Measurements from ENCODE around the gene IFRD1.
"Not testable (repeated sequence)": the region's sequence is repeated elsewhere in the genome, so short reads cannot be mapped to it uniquely, and the experiment has no call there.

IFRD1 gene

GRCh38 chr7:112512451-112513210 lies 62.4 kb downstream of the IFRD1 start:
- no peak overlapping the region for H3K4me3 ChIP-seq (ENCODE audit: low read depth, low read length)

DNA sequence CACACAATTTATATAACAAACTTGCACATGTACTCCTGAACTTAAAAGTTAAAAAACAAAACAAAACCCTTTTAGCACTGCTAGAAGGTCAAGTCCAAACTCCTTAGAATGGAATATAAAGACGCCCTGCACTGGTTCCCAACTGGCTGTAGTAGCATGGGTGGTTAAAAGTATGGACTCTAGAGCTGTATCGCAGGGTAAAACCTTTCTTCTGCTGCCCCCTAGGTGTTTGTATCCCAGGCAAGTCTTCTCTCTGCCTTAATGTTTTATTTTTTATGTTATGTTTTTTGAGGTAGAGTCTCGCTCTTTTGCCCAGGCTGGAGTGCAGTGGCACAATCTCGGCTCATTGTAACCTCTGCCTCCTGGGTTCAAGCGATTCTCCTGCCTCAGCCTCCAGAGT lies 65.7 kb downstream of the IFRD1 start:
- no peak overlapping the region for H3K4me3 ChIP-seq (ENCODE audit: low read depth, low read length)

GRCh38 chr7:112516418-112516817 lies 66.2 kb downstream of the IFRD1 start:
- not testable (repeated sequence) for H3K4me3 ChIP-seq (ENCODE audit: low read depth, low read length)

DNA sequence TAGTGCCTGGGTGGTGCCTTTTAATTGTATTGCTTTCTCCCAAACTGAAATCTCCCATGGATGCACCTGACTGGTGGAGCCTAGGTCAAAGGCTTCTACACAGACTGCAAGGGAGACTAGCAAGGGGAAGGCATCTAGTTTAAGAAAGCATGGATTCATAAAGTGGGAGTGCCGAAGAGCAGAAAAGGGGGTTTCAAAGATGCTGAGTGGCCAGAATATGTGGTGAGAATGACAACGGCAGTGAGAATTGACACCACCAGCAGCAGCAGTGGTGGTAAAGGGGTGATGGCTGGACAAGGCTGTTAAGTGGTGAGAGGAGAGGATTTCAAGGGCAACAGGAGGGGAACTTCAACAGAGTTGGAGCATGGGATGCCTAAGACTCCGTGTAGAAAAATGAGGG lies 67.2 kb downstream of the IFRD1 start:
- no peak overlapping the region for H3K4me3 ChIP-seq (ENCODE audit: low read depth, low read length)

DNA sequence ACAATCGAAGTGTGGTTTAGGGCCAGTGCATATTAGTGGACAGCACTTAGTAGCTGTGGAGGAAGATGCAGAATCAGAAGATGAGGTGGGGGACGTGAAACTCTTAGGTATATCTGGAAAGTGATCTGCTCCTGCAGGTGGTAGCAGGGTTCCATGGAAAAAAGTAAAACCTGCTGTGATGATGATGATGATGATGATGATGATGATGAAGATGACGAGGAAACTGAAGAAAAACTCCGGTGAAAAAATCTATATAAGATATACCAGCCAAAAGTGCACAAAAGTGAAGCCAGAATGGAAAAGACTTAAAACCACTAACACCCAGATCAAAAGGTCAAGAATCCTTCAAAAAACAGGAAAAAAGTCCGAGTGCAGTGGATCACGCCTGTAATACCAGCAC lies 70.5 kb downstream of the IFRD1 start:
- H3K4me3 ChIP-seq (ENCODE audit: low read depth, low read length): no peak overlapping the region

- H3K4me3 ChIP-seq (ENCODE audit: low read depth, low read length): no peak overlapping the region
Observed at GRCh38 chr7:112521942-112522341, 71.7 kb downstream of the IFRD1 start.

GRCh38 chr7:112523871-112524270 lies 73.6 kb downstream of the IFRD1 start:
- H3K4me3 ChIP-seq (ENCODE audit: low read depth, low read length): no peak overlapping the region
